T-cell (primary cell): Measurements from ENCODE around the gene OTOA. TPM values are rescaled to one million over a fixed set of nuclear protein-coding genes. Genes with fewer than 3 reads are reported as not detected.
"Not testable (repeated sequence)": the region's sequence is repeated elsewhere in the genome, so short reads cannot be mapped to it uniquely, and the experiment has no call there.

ENCODE experiments used
- ATAC-seq, 4 experiments: fragments of 200-7000 bp in 3 of 4; fragments of 150-1000 bp in 1 of 4; cut with Tn5 transposase; replicated peaks in 1 of 4; 1 replicate in 3 of 4; 2 replicates in 1 of 4; pipeline ENCODE4 v1.10.0; 2021; ENCODE audit warnings: moderate library complexity in 3 of 4, mild to moderate bottlenecking in 2 of 4, moderate number of reproducible peaks in 1 of 4
- CTCF ChIA-PET, 2 donors: fragments of 300-600 bp; sonication (Branson Sonifier 250); formaldehyde crosslinking; loops; one replicate each; lab custom pipeline; 2022; ENCODE audit warnings: antibody characterized with exemption in 2 of 2; lab: Charles Lee
- POLR2A ChIA-PET, 2 donors: fragments of 300-600 bp; sonication (Branson Sonifier 250); formaldehyde crosslinking; loops; one replicate each; lab custom pipeline; 2022; ENCODE audit warnings: antibody characterized with exemption in 2 of 2; lab: Charles Lee
- DNase-seq, 35 experiments: peaks; one replicate each; pipeline versions ENCODE4 v3.0.0 to v3.0.0-alpha.2; 2013 to 2023
- H3K27ac ChIP-seq: one replicate; pipeline ENCODE4 v1.5.1; 2013; ENCODE audit warnings: low read length
- H3K27me3 ChIP-seq, 2 experiments: replicated peaks in 1 of 2; 1 replicate in 1 of 2; 2 replicates in 1 of 2; pipeline versions ENCODE4 v1.6.1 to v1.7.0; 2013; ENCODE audit warnings: low read length in 1 of 2, mixed read lengths in 1 of 2; ENCODE audit not compliant: control insufficient read depth in 2 of 2, insufficient read depth in 2 of 2; ENCODE audit errors: extremely low read depth in 1 of 2
- H3K36me3 ChIP-seq, 2 donors: 1 replicate in 1 of 2; 2 replicates in 1 of 2; pipeline versions ENCODE4 v1.6.1 to v1.7.0; 2013; ENCODE audit warnings: low read length in 1 of 2; ENCODE audit not compliant: control insufficient read depth in 2 of 2, insufficient read depth in 1 of 2; ENCODE audit errors: extremely low read depth in 1 of 2
- H3K4me1 ChIP-seq, 2 experiments: 1 replicate in 1 of 2; 2 replicates in 1 of 2; pipeline versions ENCODE4 v1.6.1 to v1.7.0; 2013; ENCODE audit warnings: low read length in 2 of 2, mixed read lengths in 1 of 2; ENCODE audit not compliant: insufficient read depth in 2 of 2, control insufficient read depth in 1 of 2; ENCODE audit errors: extremely low read depth in 1 of 2
- H3K4me3 ChIP-seq, 2 donors: 1 replicate in 1 of 2; 2 replicates in 1 of 2; pipeline versions ENCODE4 v1.5.1 to v1.7.0; 2013; ENCODE audit warnings: mild to moderate bottlenecking in 2 of 2, low read length in 1 of 2, moderate library complexity in 1 of 2; ENCODE audit not compliant: control insufficient read depth in 1 of 2; ENCODE audit errors: extremely low read depth in 1 of 2
- H3K9me3 ChIP-seq: 2 replicates; pipeline ENCODE4 v1.7.0; 2013
- H3K27ac Mint-ChIP-seq, 2 donors: one replicate each; pipeline ENCODE4 v1.8.0; 2020 to 2021; ENCODE audit warnings: mild to moderate bottlenecking in 2 of 2, mixed read lengths in 2 of 2
- H3K27me3 Mint-ChIP-seq, 2 donors: one replicate each; pipeline ENCODE4 v1.8.0; 2021 to 2022; ENCODE audit warnings: mixed read lengths in 2 of 2
- H3K36me3 Mint-ChIP-seq: one replicate; pipeline ENCODE4 v1.8.0; 2021; ENCODE audit warnings: mixed read lengths
- H3K4me1 Mint-ChIP-seq, 3 donors: one replicate each; pipeline ENCODE4 v1.8.0; 2020 to 2022; ENCODE audit warnings: mixed read lengths in 3 of 3, mild to moderate bottlenecking in 1 of 3
- H3K4me3 Mint-ChIP-seq, 3 donors: one replicate each; pipeline ENCODE4 v1.8.0; 2020 to 2022; ENCODE audit warnings: mild to moderate bottlenecking in 3 of 3, mixed read lengths in 3 of 3, moderate library complexity in 3 of 3
- H3K9me3 Mint-ChIP-seq, 3 donors: one replicate each; pipeline ENCODE4 v1.8.0; 2020 to 2022; ENCODE audit warnings: mixed read lengths in 3 of 3
- WGBS: methylation state at CpG from one replicate; pipeline ENCODE4 v1.1.5; 2013; ENCODE audit warnings: missing lambda C conversion rate; ENCODE audit not compliant: insufficient coverage; 5-methylcytosine and 5-hydroxymethylcytosine counted together
- total RNA-seq, 35 experiments: library from RNA in 6 of 35; stranded (reverse) in 6 of 35; fragments of 120-200 nt in 1 of 35; gene quantifications; one replicate each; pipeline versions ENCODE4 v1.2.1 to v1.2.4 and lab custom pipeline; 2013 to 2026

Gene OTOA
- total RNA-seq, 5 donors from 2014 or later (not counting 1 experiment from before 2014, with no cell fraction given): 0.18 to 0.20 (median 0.19) TPM; not detected in 2

DNA sequence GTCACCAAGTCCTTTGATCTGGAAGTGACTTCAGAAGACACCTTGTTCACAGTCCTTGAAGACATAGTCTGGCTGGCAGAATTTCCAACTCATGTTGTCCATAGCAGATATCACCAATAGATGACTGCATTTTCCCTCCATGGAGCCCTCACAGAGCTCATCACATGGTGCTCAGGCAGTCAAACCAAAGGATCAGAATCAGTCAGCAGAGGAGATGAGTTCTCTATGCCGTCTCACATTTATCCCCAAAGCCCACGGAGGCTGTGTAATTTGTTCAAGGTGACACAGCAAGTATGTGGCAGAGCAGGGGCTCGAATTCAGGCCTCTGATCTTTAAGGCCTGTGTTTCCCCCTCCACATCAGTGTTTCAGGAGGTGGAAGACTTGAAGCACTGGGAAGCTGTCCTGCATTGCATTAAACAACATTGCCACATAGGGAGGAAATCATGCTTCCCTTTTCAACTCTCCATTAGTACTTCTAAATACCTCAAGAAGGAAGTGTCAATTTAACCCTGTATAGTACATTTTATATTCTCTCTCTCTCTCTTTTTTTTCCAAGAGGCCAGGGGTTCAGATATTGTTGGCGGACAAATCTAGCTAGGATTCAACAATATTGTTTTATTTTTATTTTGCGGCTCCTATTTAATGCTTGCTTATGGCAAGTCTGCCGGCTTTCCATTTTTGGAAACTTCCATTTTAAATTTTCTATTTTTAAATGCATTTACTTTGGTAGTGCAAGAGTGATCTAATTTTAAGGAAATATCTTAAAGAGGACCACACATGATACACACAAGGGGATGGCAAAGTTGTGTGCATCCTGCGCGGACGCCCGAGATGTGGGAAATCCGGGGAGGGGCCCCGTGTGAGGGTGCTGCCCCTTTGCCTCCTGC is 92.7 kb downstream of the OTOA start:
- H3K9me3 ChIP-seq, DNase-seq, H3K9me3 Mint-ChIP-seq, H3K4me3 Mint-ChIP-seq, H3K27ac ChIP-seq, H3K4me3 ChIP-seq, H3K27me3 Mint-ChIP-seq, H3K4me1 Mint-ChIP-seq, H3K4me1 ChIP-seq, POLR2A ChIA-PET, H3K36me3 ChIP-seq, H3K27ac Mint-ChIP-seq, H3K36me3 Mint-ChIP-seq, CTCF ChIA-PET, H3K27me3 ChIP-seq: not testable (repeated sequence)
- ATAC-seq: peak; percentile 25 to 45 (median 41)
- no CpG with 5 or more reads among the region's 12 CpGs for WGBS

- WGBS: no CpG with 5 or more reads among the region's 31 CpGs
- H3K4me1 Mint-ChIP-seq, POLR2A ChIA-PET, H3K27me3 Mint-ChIP-seq, DNase-seq, H3K27ac Mint-ChIP-seq, H3K36me3 ChIP-seq, CTCF ChIA-PET, H3K9me3 Mint-ChIP-seq, H3K27ac ChIP-seq, H3K4me1 ChIP-seq, H3K9me3 ChIP-seq, H3K4me3 Mint-ChIP-seq, H3K4me3 ChIP-seq, H3K27me3 ChIP-seq, H3K36me3 Mint-ChIP-seq: not testable (repeated sequence)
- ATAC-seq: peak; percentile 87 to 97 (median 96)
Observed at GRCh38 chr16:21757080-21757671, 93.4 kb downstream of the OTOA start.

GRCh38 chr16:21768280-21768679 is 104.5 kb downstream of the OTOA start:
- no CpG with 5 or more reads among the region's 2 CpGs for WGBS
- ATAC-seq, H3K36me3 Mint-ChIP-seq, H3K9me3 Mint-ChIP-seq, H3K4me3 ChIP-seq, H3K4me1 ChIP-seq, POLR2A ChIA-PET, H3K27ac Mint-ChIP-seq, H3K27ac ChIP-seq, H3K9me3 ChIP-seq, DNase-seq, H3K36me3 ChIP-seq, H3K27me3 Mint-ChIP-seq, H3K27me3 ChIP-seq, CTCF ChIA-PET, H3K4me3 Mint-ChIP-seq, H3K4me1 Mint-ChIP-seq: not testable (repeated sequence)

- H3K27ac Mint-ChIP-seq, H3K27ac ChIP-seq, H3K9me3 ChIP-seq, H3K27me3 ChIP-seq, H3K27me3 Mint-ChIP-seq, POLR2A ChIA-PET, CTCF ChIA-PET, H3K36me3 Mint-ChIP-seq, H3K4me1 ChIP-seq, ATAC-seq, H3K4me1 Mint-ChIP-seq, DNase-seq, H3K36me3 ChIP-seq, H3K4me3 ChIP-seq, H3K4me3 Mint-ChIP-seq, H3K9me3 Mint-ChIP-seq: not testable (repeated sequence)
- WGBS: no CpG with 5 or more reads among the region's 5 CpGs
Observed at GRCh38 chr16:21768810-21769209, 105.0 kb downstream of the OTOA start.

GRCh38 chr16:21769284-21769683 is 105.5 kb downstream of the OTOA start:
- POLR2A ChIA-PET, DNase-seq, H3K4me1 Mint-ChIP-seq, H3K4me3 ChIP-seq, H3K4me1 ChIP-seq, H3K27ac Mint-ChIP-seq, H3K27me3 ChIP-seq, H3K9me3 ChIP-seq, H3K36me3 Mint-ChIP-seq, H3K27ac ChIP-seq, CTCF ChIA-PET, H3K9me3 Mint-ChIP-seq, H3K27me3 Mint-ChIP-seq, ATAC-seq, H3K36me3 ChIP-seq, H3K4me3 Mint-ChIP-seq: not testable (repeated sequence)
- no CpG with 5 or more reads among the region's 2 CpGs for WGBS

DNA sequence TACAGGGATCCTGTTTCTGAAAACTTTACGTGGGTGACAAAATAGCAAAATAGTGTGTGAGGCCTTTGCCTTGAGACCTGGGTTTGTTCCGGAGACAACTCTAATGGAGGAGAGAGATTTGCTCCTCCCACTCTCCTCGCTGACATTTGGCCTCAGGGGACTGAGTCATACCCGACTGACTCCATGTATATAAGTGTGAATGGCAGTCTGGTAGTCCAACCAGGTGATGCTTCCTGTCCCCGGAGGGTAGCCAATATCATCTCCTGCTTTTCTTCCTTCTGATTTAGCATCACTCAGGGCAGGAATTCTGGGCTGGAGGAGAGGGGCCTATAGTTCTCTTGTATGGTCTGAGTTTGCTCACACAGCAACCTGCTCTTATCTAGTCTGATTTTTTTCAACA is 106.8 kb downstream of the OTOA start:
- ATAC-seq, DNase-seq, H3K4me1 ChIP-seq, H3K4me3 ChIP-seq, H3K4me3 Mint-ChIP-seq, H3K4me1 Mint-ChIP-seq, CTCF ChIA-PET, H3K27me3 ChIP-seq, H3K9me3 ChIP-seq, POLR2A ChIA-PET, H3K27me3 Mint-ChIP-seq, H3K27ac Mint-ChIP-seq, H3K9me3 Mint-ChIP-seq, H3K36me3 Mint-ChIP-seq, H3K36me3 ChIP-seq, H3K27ac ChIP-seq: not testable (repeated sequence)
- WGBS: no CpG with 5 or more reads among the region's 5 CpGs
